Mammary epithelial cell (primary cell): Measurements from ENCODE around the gene GOLGA8S.
"Not testable (repeated sequence)": the region's sequence is repeated elsewhere in the genome, so short reads cannot be mapped to it uniquely, and the experiment has no call there.

ENCODE experiments used
- EZH2 ChIP-seq: IDR thresholded peaks from 2 replicates; pipeline ENCODE4 v1.6.1; 2012; ENCODE audit warnings: low read length, inconsistent platforms, borderline replicate concordance
- TF ChIP-seq, protein P1 (sequence below), 2 donors: IDR thresholded peaks in 1 of 2; conservative IDR thresholded peaks in 1 of 2; 2 replicates each; pipeline ENCODE4 v1.5.1; 2011 to 2012; ENCODE audit warnings: inconsistent platforms in 2 of 2, low read length in 2 of 2, mild to moderate bottlenecking in 2 of 2, control low read depth in 1 of 2, low read depth in 1 of 2; ENCODE audit not compliant: insufficient read depth in 1 of 2; ENCODE audit errors: extremely low read depth in 1 of 2

DNA sequence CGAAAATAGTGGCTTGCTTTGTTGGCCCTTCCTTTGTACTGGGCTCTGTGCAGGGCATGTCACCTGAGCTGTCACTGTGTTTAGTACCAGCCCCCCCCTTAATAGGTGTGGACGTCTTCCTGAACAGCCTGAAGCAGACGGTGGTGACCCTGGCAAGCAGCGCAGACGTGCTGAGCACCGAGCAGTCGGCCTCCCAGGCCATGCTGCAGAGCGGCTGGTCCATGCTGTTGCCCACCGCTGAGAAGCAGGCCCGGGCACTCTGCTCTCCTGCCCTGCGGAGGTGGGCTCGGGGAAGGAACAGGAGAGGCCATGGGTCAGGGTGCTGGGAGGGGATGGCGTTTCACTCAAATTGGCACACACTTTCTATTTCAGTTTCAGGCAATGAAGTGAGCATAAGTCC lies 43.3 kb upstream of the GOLGA8S start:
- TF ChIP-seq, protein P1, sequence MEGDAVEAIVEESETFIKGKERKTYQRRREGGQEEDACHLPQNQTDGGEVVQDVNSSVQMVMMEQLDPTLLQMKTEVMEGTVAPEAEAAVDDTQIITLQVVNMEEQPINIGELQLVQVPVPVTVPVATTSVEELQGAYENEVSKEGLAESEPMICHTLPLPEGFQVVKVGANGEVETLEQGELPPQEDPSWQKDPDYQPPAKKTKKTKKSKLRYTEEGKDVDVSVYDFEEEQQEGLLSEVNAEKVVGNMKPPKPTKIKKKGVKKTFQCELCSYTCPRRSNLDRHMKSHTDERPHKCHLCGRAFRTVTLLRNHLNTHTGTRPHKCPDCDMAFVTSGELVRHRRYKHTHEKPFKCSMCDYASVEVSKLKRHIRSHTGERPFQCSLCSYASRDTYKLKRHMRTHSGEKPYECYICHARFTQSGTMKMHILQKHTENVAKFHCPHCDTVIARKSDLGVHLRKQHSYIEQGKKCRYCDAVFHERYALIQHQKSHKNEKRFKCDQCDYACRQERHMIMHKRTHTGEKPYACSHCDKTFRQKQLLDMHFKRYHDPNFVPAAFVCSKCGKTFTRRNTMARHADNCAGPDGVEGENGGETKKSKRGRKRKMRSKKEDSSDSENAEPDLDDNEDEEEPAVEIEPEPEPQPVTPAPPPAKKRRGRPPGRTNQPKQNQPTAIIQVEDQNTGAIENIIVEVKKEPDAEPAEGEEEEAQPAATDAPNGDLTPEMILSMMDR (conservative IDR thresholded peaks at IDR 0.05 in 1 of 2, IDR thresholded peaks at IDR 0.05 in 1 of 2; ENCODE audit: extremely low read depth in 1 of 2, insufficient read depth in 1 of 2, low read depth in 1 of 2, low read length in 2 of 2): not testable (repeated sequence)
- TF ChIP-seq EZH2: not testable (repeated sequence)
